GM18907 (cell line): Measurements from ENCODE around the gene PMIS2.

Source experiments
- ATAC-seq: cut with Tn5 transposase; IDR thresholded peaks from one replicate; pipeline ENCODE4 v1.9.1; 2021; ENCODE audit warnings: mild to moderate bottlenecking, moderate library complexity; ENCODE audit not compliant: unreplicated experiment

The PMIS2 gene

DNA sequence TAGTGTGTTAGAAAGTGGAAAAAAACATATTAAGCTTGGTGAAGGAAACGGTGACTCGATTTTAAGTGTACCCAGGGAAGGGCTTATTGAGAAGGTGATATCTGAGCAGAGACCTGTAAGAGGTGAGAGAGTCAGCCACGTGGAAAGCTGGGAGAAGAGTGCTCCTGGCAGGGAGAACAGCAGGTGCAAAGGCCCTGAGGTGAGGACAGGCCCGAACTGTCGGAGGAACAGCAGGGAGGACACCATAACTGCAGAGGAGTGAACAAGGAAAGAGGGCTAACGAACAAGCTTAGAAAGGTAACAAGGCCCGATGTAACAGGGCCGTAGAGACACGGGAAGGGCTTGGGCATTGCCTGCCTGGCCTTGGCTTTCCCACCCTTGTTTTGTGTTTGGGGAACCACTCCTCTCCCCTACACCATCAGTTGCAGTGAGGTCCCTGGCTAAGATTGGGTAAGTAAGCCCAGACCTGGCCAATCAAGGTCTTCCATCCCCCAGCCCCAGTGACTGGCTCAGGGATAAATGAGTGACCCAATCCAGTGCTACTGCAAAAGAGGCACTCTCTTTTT, 29.9 kb upstream of the PMIS2 start:
- ATAC-seq, result no peak

DNA sequence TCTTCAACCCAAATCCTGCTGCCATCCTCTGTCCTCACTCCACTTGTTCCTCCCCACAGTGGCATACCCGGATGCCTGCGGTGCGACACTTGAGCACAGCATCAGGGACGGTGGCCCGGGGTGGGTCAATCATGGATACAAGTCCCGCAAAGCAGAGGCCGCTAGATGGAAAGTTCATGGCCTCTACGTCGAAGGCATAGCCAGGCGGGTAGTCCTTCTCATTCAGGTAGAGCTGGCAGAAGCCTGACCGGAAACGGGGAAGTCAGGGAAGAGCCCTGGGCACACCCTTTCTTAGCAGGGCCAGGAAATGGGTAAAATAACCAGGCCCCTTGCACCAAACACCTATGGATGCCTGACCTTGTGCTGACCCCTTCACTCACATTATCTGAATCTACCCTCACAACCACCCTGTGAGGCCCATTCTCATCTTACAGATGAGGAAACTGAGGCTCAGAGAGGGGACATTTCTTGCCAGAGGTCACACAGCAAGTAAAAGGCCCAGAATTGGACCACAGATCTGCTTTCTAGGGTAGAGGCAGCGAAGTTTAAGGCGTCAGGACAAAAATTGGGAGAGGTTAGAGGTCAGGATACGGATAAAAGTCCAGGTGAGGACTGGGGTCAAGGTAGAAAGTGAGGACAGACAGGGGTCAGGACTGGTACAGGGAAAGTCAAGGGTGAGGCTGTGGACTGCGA, 29.0 kb upstream of the PMIS2 start:
- no peak for ATAC-seq

DNA sequence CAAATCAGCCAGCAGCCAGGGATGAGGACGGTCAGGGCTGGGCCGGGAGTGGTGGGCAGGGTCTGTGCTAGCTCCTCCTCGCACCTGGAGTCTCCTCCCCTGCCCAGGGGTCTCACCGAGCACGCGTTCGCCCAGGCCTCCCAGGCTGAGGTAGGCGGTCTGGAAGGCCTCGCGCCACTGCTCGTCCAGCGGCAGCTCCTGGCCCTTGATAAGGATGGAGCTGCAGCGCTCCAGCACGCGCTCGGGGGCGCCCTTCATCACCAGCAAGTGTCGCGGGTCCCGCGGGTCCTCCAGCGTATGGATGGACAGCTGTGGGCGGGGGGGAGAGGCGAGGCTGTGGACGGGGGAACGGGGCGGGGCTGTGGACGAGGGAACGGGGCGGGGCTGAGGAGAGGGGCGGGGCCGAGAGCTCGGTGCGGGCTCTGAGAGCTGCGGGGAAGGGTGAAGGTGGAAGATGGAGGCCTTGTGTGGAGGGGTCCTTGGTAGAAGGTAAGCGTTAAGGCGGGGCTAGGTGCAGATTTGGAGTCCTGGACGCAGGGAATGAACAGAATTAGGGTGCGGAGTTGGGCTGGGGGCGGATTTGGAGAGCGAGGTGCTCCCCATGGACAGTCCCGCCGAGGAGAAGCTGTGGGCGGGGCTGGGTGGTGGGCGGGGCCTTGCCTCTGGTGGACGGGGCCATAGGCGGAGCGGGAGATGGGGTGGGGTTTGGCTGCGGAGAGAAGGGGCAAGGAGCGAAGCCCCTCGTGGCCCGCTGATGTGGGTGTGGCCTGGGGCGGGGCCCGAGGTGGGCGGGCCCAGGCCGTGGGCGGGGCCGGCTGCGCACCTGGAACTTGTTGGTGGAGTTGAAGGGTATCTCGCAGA, 28.2 kb upstream of the PMIS2 start:
- ATAC-seq, result no peak

DNA sequence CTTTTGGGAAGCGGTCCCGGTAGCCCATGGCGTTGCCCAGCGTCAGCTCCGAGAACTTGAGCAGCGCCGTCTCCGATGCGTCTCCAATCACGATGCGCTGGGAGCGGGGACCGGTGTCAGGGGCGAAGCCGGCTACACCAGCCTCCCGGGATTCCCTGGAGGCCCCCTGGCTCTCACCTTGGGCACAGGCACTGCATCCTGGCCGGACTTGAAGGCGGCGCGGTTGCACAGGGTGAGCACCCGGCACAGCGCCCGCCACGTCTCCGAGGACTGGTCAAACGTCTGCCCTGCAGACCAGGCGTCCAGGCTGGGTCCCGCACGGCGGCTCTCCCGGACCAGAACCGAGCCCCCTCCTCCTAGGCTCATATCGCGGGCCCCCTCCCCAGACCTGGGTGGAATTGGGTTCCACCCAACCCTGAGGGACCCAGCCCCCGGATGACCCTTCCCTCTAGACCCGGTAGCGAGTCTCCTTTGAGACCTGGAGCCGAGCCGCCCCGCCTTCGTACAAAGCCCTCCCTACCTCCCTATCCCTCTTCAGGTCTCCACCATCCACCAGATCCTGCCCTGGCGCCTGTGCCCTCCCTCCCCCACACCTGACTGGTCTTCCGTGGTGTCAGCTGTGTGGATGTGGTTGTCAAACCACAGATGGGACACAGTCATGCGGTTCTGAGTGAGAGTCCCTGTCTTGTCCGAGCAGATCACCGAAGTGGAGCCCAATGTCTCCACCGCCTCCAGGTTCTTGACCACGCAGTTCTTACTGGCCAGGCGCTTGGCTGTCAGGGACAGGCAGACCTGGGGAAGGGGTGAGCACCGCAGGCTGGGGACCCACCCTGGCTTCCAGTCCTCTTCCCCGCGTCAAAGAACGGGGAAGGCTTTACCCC, 27.3 kb upstream of the PMIS2 start:
- ATAC-seq, result no peak

DNA sequence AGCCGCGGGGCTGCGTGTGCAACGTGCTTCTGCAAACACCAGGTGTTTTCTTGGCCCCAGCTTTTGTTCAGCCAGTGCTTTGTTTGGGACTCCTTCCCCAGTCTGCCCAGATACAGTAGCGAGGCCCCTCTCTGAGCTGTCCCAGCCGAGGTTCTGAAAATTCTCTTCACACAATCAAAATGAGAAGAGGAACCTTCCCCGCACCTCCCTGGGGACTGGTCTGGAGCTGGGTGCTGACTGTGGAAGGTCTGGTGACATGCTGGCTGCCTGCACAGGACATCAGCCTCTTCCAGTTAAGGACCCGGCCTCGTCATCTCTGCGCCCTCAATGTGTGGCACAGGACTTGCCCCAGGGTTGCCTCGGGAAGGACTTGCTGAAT, 26.7 kb upstream of the PMIS2 start:
- no peak for ATAC-seq

DNA sequence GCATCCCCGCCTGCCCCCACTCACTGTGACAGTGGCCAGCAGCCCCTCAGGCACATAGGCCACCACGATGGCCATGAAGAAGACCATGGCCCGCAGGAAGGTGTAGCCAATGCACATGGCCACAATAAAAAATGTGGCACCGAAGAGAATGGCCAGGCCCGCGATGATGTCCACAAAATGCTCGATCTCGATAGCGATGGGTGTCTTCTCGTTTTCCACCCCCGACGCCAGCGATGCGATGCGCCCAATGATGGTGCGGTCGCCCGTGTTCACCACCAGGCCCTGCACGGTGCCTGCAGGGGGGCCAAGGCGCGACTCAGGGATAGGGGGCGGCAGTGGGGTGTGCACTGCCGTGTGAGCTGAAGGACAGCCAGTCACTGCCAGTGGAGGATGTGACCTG, 26.2 kb upstream of the PMIS2 start:
- no peak for ATAC-seq

DNA sequence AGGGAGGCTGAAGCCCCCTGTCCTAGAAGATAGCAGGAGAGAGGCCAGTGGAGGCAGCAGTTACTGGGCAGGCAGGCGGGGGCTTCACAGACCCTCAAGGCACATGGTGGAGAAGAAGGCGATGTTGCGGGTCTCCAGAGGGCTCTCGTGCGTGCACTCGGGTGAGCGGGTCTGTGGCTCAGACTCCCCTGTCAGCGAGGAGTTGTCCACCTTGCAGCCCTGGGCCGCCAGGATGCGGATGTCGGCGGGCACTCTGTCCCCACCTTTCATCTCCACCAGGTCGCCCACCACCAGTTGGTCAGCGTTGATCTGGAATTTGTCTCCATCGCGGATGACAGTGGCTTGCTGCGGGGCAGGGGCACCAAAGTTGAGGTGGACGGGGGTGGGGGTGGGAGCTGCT, 25.7 kb upstream of the PMIS2 start:
- no peak for ATAC-seq

DNA sequence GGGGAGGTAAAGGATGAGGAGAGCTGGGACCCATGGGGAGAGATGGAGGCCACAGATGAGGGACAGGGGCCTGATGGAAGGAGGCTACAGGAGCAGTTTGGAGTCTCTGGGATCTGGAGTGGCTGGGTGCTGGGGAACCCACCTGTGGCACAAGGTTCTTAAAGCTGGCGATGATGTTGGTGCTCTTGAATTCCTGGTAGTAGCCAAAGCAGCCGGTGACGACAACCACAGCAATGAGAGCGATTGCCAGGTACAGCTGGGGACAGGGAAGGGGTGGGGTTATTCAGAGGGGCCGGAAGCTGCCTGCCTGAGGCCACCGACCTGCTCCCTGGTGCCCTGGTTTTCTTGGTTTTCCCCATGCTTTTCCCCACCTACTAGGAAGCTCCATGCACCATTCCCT, 25.3 kb upstream of the PMIS2 start:
- no peak for ATAC-seq

DNA sequence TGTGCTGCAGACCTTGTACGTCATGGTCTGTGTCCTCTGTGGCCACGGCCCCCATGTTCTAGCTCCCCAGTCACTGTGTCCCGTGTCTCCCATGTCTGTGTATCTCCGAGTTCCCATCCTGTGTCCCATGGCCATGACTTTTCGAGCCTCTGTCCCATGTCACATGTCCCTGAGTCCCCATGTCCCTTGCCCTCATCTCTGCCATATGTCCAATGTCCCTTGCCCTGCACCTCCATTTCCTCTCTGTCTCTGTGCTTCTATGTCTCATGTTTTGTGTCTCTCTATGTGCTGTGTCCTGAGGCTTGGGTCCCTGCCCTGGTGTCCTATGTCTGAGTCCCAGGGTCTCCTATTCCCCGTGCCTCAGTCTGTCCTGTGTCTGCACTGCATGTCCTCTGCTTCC, 24.5 kb upstream of the PMIS2 start:
- no peak for ATAC-seq

DNA sequence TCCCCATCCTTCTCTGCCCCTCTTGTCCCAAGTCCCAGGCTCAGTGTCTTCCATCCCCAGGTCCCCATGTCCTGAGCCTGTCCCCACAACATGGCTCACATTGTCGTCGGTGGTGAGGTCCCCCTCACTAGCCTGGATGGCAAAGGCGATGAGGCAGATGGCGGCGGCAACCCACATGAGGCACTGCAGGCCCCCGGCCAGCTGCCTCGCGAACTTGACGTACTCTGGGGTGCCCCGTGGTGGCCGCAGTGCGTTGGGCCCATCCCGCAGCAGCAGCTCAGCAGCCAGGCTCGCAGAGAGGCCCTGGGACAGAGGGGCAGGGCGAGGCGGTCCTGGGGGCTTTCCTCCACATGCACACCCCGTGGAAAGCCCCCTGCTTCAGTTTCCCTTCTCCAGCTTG, 23.6 kb upstream of the PMIS2 start:
- ATAC-seq, result no peak

DNA sequence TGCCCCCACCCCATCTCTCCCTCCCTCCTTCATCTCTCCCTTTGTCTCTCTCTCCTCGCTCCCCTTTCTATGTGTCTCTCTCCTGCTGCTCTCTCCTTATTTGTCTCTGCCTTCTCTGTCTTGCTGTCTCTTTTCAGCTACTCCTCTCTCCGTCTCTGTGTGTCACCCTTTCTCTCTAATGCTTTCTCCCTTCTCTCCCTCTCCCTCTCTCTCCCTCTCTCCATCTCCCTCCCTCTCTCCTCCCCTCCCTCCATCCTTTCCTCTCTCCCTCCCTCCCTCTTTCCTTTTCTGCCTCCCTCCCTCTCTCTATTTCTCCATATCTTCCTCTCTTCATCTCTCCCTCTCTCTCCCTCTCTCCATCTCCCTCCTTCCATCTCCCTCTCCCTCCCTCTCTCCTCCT, 23.2 kb upstream of the PMIS2 start:
- ATAC-seq, result no peak

DNA sequence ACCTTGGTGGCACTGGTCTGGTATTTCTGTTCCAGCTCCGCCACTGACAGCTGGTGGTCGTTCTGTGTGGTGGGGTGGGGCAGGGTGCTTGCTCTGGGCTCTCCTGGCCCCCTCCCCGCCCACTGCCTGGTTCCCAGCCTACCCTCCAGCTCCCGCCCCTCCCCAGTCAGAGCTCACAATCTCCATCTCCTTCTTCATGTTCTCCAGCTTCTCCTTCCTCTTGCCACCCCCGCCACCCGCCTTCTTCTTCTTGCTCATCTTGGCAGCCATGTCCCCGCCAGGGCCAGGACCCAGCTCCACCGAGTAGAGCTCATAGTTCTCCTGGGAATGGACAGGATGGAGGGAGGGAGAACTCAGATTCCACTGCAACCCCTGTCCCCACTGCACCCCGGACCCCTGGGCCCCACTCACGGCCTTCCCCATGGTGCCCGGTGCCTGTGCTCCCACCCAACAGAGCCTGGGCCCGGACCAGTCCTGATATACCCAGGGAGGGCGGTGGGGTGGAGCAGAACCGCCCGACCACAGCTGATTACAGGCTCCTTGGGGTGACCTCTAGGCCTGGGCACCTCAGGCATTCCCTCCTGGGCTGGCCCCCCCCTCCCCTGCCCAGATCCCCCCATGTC, 22.7 kb upstream of the PMIS2 start, which contains the start of gene ATP4A:
Gene ATP4A, minus strand, starts transcription at position 452 of the 623 bp plus-strand sequence. Its CDS starts 29 bp downstream, at position 423.
- ATAC-seq, result no peak

DNA sequence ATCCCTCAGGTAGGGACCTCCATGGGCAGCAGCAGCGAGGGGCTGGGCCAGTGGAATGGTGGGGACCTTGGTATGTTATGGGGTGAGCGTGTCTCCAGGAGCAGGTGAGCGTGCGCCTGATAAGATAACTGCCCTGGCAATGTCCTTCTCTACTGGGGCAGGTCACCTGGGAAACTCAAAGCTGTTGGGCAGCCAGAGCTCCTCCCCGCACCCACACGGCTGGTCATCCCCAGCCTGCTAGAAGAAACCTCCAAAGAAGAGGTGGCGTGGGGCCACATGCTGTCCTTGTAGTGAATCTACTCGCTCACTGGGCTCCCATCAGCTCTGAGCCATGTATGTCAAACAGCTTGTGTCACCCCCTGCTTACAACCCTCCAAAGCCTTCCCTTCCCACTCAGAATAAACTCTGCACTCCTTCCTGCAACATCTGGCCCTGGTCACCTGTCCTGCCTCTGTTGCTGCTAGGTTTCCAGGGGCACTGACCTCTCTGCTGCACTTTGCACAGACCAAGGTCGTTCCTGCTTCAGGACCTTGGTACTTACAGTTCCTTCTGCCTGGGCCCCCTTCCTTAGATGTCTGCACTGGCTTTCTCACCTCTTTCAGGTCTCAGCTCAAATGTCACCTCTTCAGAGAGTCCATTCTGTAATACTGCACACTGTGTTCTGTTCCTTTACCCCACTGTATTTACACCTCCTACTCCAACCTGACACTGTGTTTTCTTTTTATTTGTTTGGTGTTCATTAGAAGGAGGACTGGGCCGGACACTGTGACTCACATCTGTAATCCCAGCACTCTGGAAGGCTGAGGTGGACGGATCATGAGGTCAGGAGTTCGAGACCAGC, 20.7 kb upstream of the PMIS2 start:
- ATAC-seq, result no peak

DNA sequence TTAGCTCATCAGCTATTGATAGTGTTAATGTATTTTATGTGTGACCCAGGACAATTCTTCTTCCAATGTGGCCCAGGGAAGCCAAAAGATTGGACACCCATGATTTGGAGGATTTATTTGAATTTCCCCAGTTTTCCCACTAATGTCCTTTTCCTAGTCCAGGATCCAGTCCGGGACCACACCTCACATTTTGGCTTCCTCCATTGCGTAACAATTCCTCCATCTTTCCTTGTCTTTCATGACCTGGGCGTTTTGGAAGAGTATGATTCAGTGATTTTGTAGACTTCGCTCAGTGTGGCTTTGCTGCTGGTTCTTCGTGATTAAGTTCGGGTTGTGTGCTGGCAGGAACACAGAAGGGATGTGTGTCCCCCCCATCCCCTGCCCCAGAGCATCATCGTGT, 19.2 kb upstream of the PMIS2 start:
- ATAC-seq, result no peak

DNA sequence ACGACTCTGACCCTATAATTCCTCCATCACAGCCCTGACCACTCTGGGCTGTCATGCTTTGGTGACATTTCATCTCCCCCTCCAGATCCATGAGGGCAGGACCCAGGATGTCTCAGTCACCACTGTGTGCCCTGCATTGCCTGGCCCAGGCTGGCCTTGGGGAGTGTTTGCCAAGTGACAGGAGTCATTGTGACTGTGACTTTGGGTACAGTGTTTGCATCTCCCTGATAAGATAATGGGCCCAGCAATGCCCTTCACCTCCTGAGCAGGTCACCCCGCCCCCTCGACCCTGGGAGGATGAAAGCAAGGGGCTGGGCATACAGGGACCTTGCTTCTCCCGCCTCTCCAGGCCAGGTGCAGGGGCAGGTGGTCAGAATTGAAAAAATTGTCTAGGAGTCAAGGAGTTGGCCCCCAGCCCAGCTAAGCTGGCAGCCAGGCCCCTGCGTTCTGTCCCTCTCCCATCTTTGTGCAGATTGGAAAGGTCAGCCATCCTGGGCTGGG, 16.6 kb upstream of the PMIS2 start:
- ATAC-seq, result no peak

DNA sequence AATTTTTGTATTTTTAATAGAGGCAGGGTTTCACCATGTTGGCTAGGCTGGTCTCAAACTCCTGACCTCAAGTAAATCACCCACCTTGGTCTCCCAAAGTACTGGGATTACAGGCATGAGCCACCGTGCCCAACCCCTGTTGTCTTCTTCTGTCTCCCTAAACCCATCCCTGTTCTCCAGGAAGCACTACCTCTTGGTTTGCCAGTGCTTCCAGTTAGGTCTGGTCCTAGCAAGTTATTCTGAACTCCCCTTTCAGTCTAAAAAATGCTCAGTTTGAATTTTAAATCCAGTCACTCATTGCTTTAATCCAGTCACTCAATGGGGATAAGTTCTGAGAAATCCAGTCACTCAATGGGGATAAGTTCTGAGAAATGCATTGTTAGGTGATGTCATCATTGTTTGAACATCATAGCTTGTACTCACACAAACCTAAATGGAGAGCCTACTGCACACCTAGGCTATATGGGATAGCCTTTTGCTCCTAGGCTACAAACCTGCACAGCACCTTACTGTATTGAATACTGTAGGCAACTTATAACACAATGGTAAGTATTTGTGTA, 14.5 kb upstream of the PMIS2 start:
- no peak for ATAC-seq

DNA sequence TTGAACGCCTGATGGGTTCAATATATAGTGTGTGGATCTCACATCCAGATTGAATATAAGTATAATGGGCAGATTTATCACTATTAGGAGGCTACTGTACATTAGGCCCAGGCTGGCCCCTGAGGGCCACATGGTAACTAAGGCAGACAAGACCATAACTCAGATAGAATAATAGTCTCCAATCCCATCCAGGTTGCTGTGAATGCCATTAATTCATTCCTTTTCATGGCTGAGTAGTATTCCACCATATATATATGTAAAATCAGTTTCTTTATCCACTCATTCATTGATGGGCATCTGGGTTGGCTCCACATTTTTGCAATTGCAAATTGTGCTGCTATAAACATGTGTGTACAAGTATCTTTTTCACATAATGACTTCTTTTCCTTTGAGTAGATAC, 8.1 kb upstream of the PMIS2 start:
- ATAC-seq, result no peak

DNA sequence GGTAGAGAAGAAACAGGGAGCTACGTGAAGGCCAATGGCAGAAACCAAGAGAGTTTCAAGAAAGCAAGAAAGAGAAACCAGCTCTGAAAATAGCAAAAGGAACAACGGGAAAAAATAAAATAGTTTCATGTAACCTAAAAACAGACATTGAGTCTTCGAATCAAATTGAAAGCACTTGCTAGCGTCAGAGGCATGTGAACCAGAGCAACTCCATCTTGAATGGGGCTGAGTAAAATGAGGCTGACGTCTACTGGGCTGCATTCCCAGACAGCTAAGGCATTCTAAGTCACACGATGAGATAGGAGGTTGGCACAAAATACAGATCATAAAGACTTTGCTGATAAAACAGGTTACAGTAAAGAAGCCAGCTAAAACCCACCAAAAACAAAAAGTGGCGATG, 7.3 kb upstream of the PMIS2 start:
- ATAC-seq, result no peak

DNA sequence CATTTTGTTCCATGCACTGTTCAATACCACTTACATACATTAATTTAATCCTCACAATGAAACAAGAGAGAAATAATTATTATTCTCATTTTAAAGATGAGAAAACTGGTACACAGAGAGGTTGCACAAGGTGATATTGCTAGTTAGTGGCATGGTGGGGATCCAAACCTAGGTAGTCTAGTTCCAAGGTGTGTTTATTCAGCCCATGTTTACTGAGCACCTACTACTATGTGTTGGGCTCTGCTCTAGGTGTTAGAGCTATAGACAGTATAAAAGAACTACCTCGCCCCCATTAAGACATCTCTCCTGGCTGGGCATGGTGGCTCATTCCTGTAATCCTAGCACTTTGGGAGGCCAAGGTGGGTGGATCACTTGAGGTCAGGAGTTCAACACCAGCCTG, 3.2 kb upstream of the PMIS2 start:
- ATAC-seq, result no peak
